H1 (cell line): ENCODE measurements around the gene MTMR2. TPM values are rescaled to one million over a fixed set of nuclear protein-coding genes. Genes with fewer than 3 reads are reported as not detected.

ENCODE experiments used
- CTCF ChIA-PET: fragments of 300-600 bp; sonication (Branson Sonifier 250); formaldehyde crosslinking; loops from one replicate; lab custom pipeline; 2021; ENCODE audit not compliant: partially characterized antibody; lab: Charles Lee
- POLR2A ChIA-PET: fragments of 300-600 bp; sonication (Branson Sonifier 250); formaldehyde crosslinking; loops from one replicate; lab custom pipeline; 2021; ENCODE audit warnings: inconsistent platforms; ENCODE audit not compliant: partially characterized antibody; lab: Charles Lee
- DNase-seq, 2 experiments: peaks; one replicate each; pipeline versions ENCODE4 v3.0.0 to v3.0.0-alpha.2; 2010 to 2022; ENCODE audit warnings: low spot score in 2 of 2, low read depth in 1 of 2, mixed read lengths in 1 of 2
- FAIRE-seq: peaks from 2 replicates; lab custom pipeline; 2011; peaks lifted over from hg19 to GRCh38; lab: Jason Lieb, UNC
- H2AFZ ChIP-seq: 2 replicates; pipeline ENCODE4 v1.8.1; 2012; ENCODE audit warnings: low read length, inconsistent platforms
- H2AK5ac ChIP-seq: 2 replicates; pipeline ENCODE4 v1.6.1; 2013; ENCODE audit warnings: low read depth, low read length
- H2BK120ac ChIP-seq: replicated peaks from 2 replicates; pipeline ENCODE3; 2013; ENCODE audit warnings: low read depth, low read length, inconsistent platforms
- H2BK12ac ChIP-seq: 2 replicates; pipeline ENCODE4 v1.6.1; 2013; ENCODE audit warnings: low read depth, low read length
- H2BK15ac ChIP-seq: 2 replicates; pipeline ENCODE4 v1.6.1; 2013; ENCODE audit warnings: low read length
- H2BK20ac ChIP-seq: 2 replicates; pipeline ENCODE4 v1.6.1; 2013; ENCODE audit warnings: low read length
- H2BK5ac ChIP-seq: 2 replicates; pipeline ENCODE4 v1.6.1; 2013; ENCODE audit warnings: low read depth, low read length
- H3K14ac ChIP-seq: 2 replicates; pipeline ENCODE4 v1.6.1; 2013; ENCODE audit warnings: inconsistent platforms; ENCODE audit not compliant: insufficient read length
- H3K18ac ChIP-seq: 2 replicates; pipeline ENCODE4 v1.6.1; 2013; ENCODE audit warnings: low read length; ENCODE audit errors: extremely low read depth
- H3K23ac ChIP-seq: 2 replicates; pipeline ENCODE4 v1.6.1; 2013; ENCODE audit warnings: inconsistent platforms; ENCODE audit not compliant: insufficient read length
- H3K23me2 ChIP-seq: 2 replicates; pipeline ENCODE4 v1.6.1; 2013; ENCODE audit warnings: low read depth, low read length
- H3K27ac ChIP-seq: 2 replicates; pipeline ENCODE4 v1.6.1; 2011; ENCODE audit warnings: low read depth, low read length, inconsistent platforms
- H3K27me3 ChIP-seq, 4 experiments: replicated peaks in 1 of 4; 1 replicate in 1 of 4; 2 replicates in 3 of 4; pipeline versions ENCODE4 v1.6.1 to v1.8.1; 2011 to 2013; ENCODE audit warnings: low read length in 3 of 4, mild to moderate bottlenecking in 3 of 4, inconsistent platforms in 2 of 4, mixed read lengths in 2 of 4, moderate library complexity in 1 of 4; ENCODE audit not compliant: control insufficient read depth in 3 of 4, insufficient read depth in 3 of 4; ENCODE audit errors: extremely low read depth in 1 of 4
- H3K36me3 ChIP-seq, 4 experiments: 2 replicates each; pipeline versions ENCODE4 v1.6.1 to v1.8.1; 2011 to 2013; ENCODE audit warnings: mild to moderate bottlenecking in 4 of 4, low read length in 3 of 4, moderate library complexity in 2 of 4, control low read depth in 1 of 4, inconsistent platforms in 1 of 4; ENCODE audit not compliant: insufficient read depth in 4 of 4, control insufficient read depth in 2 of 4
- H3K4ac ChIP-seq: replicated peaks from 2 replicates; pipeline ENCODE3; 2013; ENCODE audit warnings: low read length, low read depth, mixed read lengths, inconsistent platforms; ENCODE audit not compliant: insufficient read length
- H3K4me1 ChIP-seq, 4 experiments: replicated peaks in 1 of 4; 1 replicate in 1 of 4; 2 replicates in 3 of 4; pipeline versions ENCODE4 v1.6.1 to v1.8.1; 2011 to 2013; ENCODE audit warnings: low read length in 3 of 4, inconsistent platforms in 2 of 4, mixed read lengths in 1 of 4; ENCODE audit not compliant: insufficient read depth in 4 of 4, control insufficient read depth in 3 of 4
- H3K4me2 ChIP-seq, 2 experiments: 2 replicates each; pipeline versions ENCODE4 v1.6.1 to v1.8.1; 2011 to 2013; ENCODE audit warnings: low read depth in 2 of 2, low read length in 2 of 2, control low read depth in 1 of 2, inconsistent platforms in 1 of 2, mild to moderate bottlenecking in 1 of 2; ENCODE audit not compliant: insufficient read depth in 1 of 2
- H3K4me3 ChIP-seq, 4 experiments: fragments of 200-600, 300-600 bp in 1 of 4; sonication (generic), shearing (Covaris generic), sonication (Bioruptor Twin) in 1 of 4; 2 replicates each; pipeline versions ENCODE4 v1.5.1 to v1.8.1; 2011 to 2016; ENCODE audit warnings: low read length in 4 of 4, low read depth in 3 of 4, control low read depth in 2 of 4, inconsistent platforms in 2 of 4, mild to moderate bottlenecking in 2 of 4, mixed read lengths in 1 of 4, moderate library complexity in 1 of 4; ENCODE audit not compliant: insufficient read depth in 2 of 4; ENCODE audit errors: extremely low read depth in 1 of 4
- H3K56ac ChIP-seq: replicated peaks from 2 replicates; pipeline ENCODE3; 2013; ENCODE audit warnings: low read depth, mild to moderate bottlenecking, mixed read lengths, low read length, inconsistent platforms; ENCODE audit not compliant: insufficient read length
- H3K79me1 ChIP-seq: 2 replicates; pipeline ENCODE4 v1.6.1; 2013; ENCODE audit warnings: low read depth, low read length, control low read depth
- H3K79me2 ChIP-seq, 2 experiments: 2 replicates each; pipeline versions ENCODE4 v1.6.1 to v1.8.1; 2012 to 2013; ENCODE audit warnings: low read length in 2 of 2, mild to moderate bottlenecking in 2 of 2, inconsistent platforms in 1 of 2; ENCODE audit not compliant: insufficient read depth in 2 of 2, control insufficient read depth in 1 of 2
- H3K9ac ChIP-seq, 4 experiments: replicated peaks in 1 of 4; 1 replicate in 1 of 4; 2 replicates in 3 of 4; pipeline versions ENCODE4 v1.6.1 to v1.8.1; 2011 to 2013; ENCODE audit warnings: low read depth in 3 of 4, low read length in 3 of 4, control low read depth in 2 of 4, mild to moderate bottlenecking in 2 of 4, moderate library complexity in 2 of 4, inconsistent platforms in 1 of 4; ENCODE audit errors: extremely low read depth in 1 of 4
- H3K9me3 ChIP-seq, 2 experiments: 2 replicates each; pipeline versions ENCODE4 v1.6.1 to v1.8.1; 2012 to 2013; ENCODE audit warnings: mild to moderate bottlenecking in 2 of 2, moderate library complexity in 2 of 2, control low read depth in 1 of 2, inconsistent platforms in 1 of 2, low read depth in 1 of 2, low read length in 1 of 2, mixed read lengths in 1 of 2; ENCODE audit not compliant: insufficient read depth in 2 of 2
- H4K20me1 ChIP-seq, 2 experiments: replicated peaks in 1 of 2; 2 replicates each; pipeline versions ENCODE3 to v1.8.1; 2011 to 2013; ENCODE audit warnings: inconsistent platforms in 2 of 2, low read length in 2 of 2, mild to moderate bottlenecking in 1 of 2; ENCODE audit not compliant: insufficient read depth in 2 of 2, control insufficient read depth in 1 of 2
- H4K5ac ChIP-seq: 2 replicates; pipeline ENCODE4 v1.6.1; 2013; ENCODE audit warnings: low read length, low read depth, mixed read lengths, inconsistent platforms; ENCODE audit not compliant: insufficient read length
- H4K8ac ChIP-seq: 2 replicates; pipeline ENCODE4 v1.8.0; 2013; ENCODE audit warnings: mild to moderate bottlenecking, moderate library complexity, low read length, inconsistent platforms; ENCODE audit not compliant: insufficient read depth; ENCODE audit errors: extremely low read depth
- H4K91ac ChIP-seq: replicated peaks from 2 replicates; pipeline ENCODE3; 2013; ENCODE audit warnings: low read length, mixed read lengths, inconsistent platforms; ENCODE audit not compliant: insufficient read length
- ASH2L ChIP-seq: fragments of 200-600, 300-600 bp; sonication (generic); IDR thresholded peaks from one replicate; pipeline ENCODE4 v1.7.1; 2017; ENCODE audit warnings: low read length
- BACH1 ChIP-seq: IDR thresholded peaks from 2 replicates; pipeline ENCODE4 v1.6.1; 2012; ENCODE audit warnings: low read length, improper control_type of control experiment
- CTBP2 ChIP-seq: IDR thresholded peaks from 2 replicates; pipeline ENCODE4 v1.7.0; 2011; ENCODE audit warnings: borderline replicate concordance, mild to moderate bottlenecking, moderate library complexity, mixed read lengths, low read length; ENCODE audit not compliant: insufficient read depth, insufficient read length
- GTF2F1 ChIP-seq: IDR thresholded peaks from 2 replicates; pipeline ENCODE4 v1.6.1; 2012; ENCODE audit warnings: low read depth, low read length, improper control_type of control experiment, borderline replicate concordance
- SP4 ChIP-seq: IDR thresholded peaks from 2 replicates; pipeline ENCODE4 v1.6.1; 2012; ENCODE audit warnings: low read length, inconsistent platforms
- USF2 ChIP-seq: IDR thresholded peaks from 2 replicates; pipeline ENCODE4 v1.6.1; 2011; ENCODE audit warnings: low read length, improper control_type of control experiment
- WGBS, 2 experiments: shearing (Covaris generic) in 1 of 2; methylation state at CpG; one replicate each; pipeline versions ENCODE4 v1.1.6 to v1.1.7; 2013 to 2015; ENCODE audit warnings: low lambda C conversion rate in 2 of 2, mixed read lengths in 2 of 2, inconsistent platforms in 1 of 2, low coverage in 1 of 2, missing lambda C conversion rate in 1 of 2; ENCODE audit not compliant: insufficient replicate concordance in 2 of 2, insufficient coverage in 1 of 2, insufficient read length in 1 of 2; ENCODE audit errors: extremely low coverage in 1 of 2, missing lambda C conversion rate in 1 of 2; 5-methylcytosine and 5-hydroxymethylcytosine counted together
- polyA plus RNA-seq, 7 experiments: library from polyadenylated mRNA; depleted of rRNA in 3 of 7; stranded (reverse) in 5 of 7; unstranded in 2 of 7; fragments of >200 nt in 5 of 7; fragments of 200-250 nt in 2 of 7; gene quantifications; 1 replicate in 5 of 7; 2 replicates in 1 of 7; 4 replicates in 1 of 7; pipeline versions ENCODE4 v1.2.1 to v1.2.3, GENCODE V29; 2011 to 2013; ENCODE audit warnings: missing spikeins in 2 of 7, mixed read lengths in 2 of 7
- total RNA-seq: library from RNA; stranded (reverse); fragmentation: NEBNext Ultra II Directional; extraction: Animal tissue kit (Norgen Biotek cat#: 25700); gene quantifications from 2 replicates; pipeline ENCODE4 v1.2.1, GENCODE V29; 2021

Gene MTMR2
- total and polyA plus RNA-seq, 2 of the 8 experiments (the other 6 are each of a cell fraction or from before 2014, with no cell fraction given): 16.7 to 52.9 TPM

DNA sequence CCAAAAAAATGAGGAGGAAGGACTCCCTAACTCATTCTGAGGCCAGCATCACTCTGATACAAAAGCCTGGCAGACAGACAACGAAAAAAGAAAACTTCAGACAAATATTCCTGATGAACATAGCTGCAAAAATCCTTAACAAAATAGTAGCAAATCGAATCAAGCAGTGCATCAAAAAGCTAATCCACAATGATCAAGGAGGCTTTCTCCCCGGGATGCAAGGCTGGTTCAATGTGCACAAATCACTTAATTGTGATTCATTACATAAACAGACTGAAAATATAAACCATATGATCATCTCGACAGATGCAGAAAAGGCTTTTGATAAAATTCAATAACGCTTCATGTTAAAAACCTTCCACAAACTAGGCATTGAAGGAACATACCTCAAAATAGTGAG is 16.4 kb downstream of the MTMR2 start:
- H2BK15ac ChIP-seq: no peak overlapping the region
- H2BK120ac ChIP-seq: no peak overlapping the region
- TF ChIP-seq GTF2F1 (no peak), BACH1 (no peak), USF2 (no peak), CTBP2 (no peak), ASH2L (no peak), SP4 (no peak)
- FAIRE-seq (no peak), DNase-seq (no peak)
- H3K36me3 ChIP-seq: no peaks in the 10 kb centered on the region
- H3K27me3 ChIP-seq: peaks cover 0 to 1% (median 0%) of the 10 kb centered on the region in 4 experiments; a peak in 1 of 7 replicates
- no peak overlapping the region for H2AK5ac ChIP-seq
- no peak overlapping the region for H4K91ac ChIP-seq
- H3K9me3 ChIP-seq: no peaks in the 10 kb centered on the region
- H3K79me1 ChIP-seq: 0 out of 2 replicates have a peak, but pooled peaks cover 3% of the 10 kb centered on the region
- H3K18ac ChIP-seq: no peak overlapping the region
- H3K23ac ChIP-seq: no peak overlapping the region
- no peak overlapping the region for H3K9ac ChIP-seq
- no peak overlapping the region for H3K4me3 ChIP-seq
- ChIA-PET CTCF (interaction anchor here (0.6 kb wide), 1 partner anchor 109 kb away, joined by 3 read pairs; no protein-coding TSS in a partner anchor), POLR2A (interaction anchor here (0.6 to 0.7 kb wide), 2 partner anchors 140 to 514 kb away, joined by 3 read pairs; no protein-coding TSS in a partner anchor)
- WGBS, 2 experiments: 89% methylated on average over 5 of the region's 5 CpGs; no CpG with 5 or more reads in 1 of the 2 experiments
- no peak overlapping the region for H2BK5ac ChIP-seq
- no peak overlapping the region for H3K56ac ChIP-seq
- H4K8ac ChIP-seq: no peak overlapping the region
- no peak overlapping the region for H3K27ac ChIP-seq
- no peak overlapping the region for H3K4ac ChIP-seq
- H4K5ac ChIP-seq: no peak overlapping the region
- H2AFZ ChIP-seq: no peak overlapping the region
- H3K23me2 ChIP-seq: peaks cover 6% of the 10 kb centered on the region; the same call in 1 of the 2 replicates
- no peak overlapping the region for H3K14ac ChIP-seq
- peaks cover 0 to 2% of the 10 kb centered on the region in 2 experiments for H4K20me1 ChIP-seq
- H3K79me2 ChIP-seq: peaks cover 0 to 81% of the 10 kb centered on the region in 2 experiments; a peak in 3 of 4 replicates
- no peak overlapping the region for H2BK12ac ChIP-seq
- peaks cover 2 to 7% (median 4%) of the 10 kb centered on the region in 4 experiments; a peak in 4 of 7 replicates for H3K4me1 ChIP-seq
- H2BK20ac ChIP-seq: no peak overlapping the region
- no peak overlapping the region for H3K4me2 ChIP-seq
